Duodenal mucosa (tissue), 2 donors: ENCODE results near the gene AGAP2.

Source experiments
- H3K27ac ChIP-seq: one replicate; pipeline ENCODE4 v1.7.0; 2013; ENCODE audit warnings: low read depth, low read length
- H3K27me3 ChIP-seq, 2 donors: one replicate each; pipeline ENCODE4 v1.7.0; 2013; ENCODE audit warnings: low read length in 2 of 2, control low read depth in 1 of 2; ENCODE audit not compliant: insufficient read depth in 2 of 2, control insufficient read depth in 1 of 2
- H3K36me3 ChIP-seq, 2 donors: one replicate each; pipeline ENCODE4 v1.7.0; 2013; ENCODE audit warnings: low read length in 2 of 2, control low read depth in 1 of 2; ENCODE audit not compliant: insufficient read depth in 2 of 2, control insufficient read depth in 1 of 2
- H3K4me1 ChIP-seq, 2 donors: one replicate each; pipeline ENCODE4 v1.7.0; 2013; ENCODE audit warnings: low read length in 2 of 2, control low read depth in 1 of 2; ENCODE audit not compliant: insufficient read depth in 2 of 2, control insufficient read depth in 1 of 2
- H3K4me3 ChIP-seq, 2 donors: one replicate each; pipeline ENCODE4 v1.7.0; 2013; ENCODE audit warnings: low read length in 2 of 2, low read depth in 1 of 2
- H3K9ac ChIP-seq, 2 donors: one replicate each; pipeline ENCODE4 v1.7.0; 2013; ENCODE audit warnings: low read length in 2 of 2, low read depth in 1 of 2
- H3K9me3 ChIP-seq, 2 donors: one replicate each; pipeline ENCODE4 v1.7.0; 2013; ENCODE audit warnings: low read length in 2 of 2, control low read depth in 1 of 2; ENCODE audit not compliant: control insufficient read depth in 1 of 2

Gene AGAP2

DNA sequence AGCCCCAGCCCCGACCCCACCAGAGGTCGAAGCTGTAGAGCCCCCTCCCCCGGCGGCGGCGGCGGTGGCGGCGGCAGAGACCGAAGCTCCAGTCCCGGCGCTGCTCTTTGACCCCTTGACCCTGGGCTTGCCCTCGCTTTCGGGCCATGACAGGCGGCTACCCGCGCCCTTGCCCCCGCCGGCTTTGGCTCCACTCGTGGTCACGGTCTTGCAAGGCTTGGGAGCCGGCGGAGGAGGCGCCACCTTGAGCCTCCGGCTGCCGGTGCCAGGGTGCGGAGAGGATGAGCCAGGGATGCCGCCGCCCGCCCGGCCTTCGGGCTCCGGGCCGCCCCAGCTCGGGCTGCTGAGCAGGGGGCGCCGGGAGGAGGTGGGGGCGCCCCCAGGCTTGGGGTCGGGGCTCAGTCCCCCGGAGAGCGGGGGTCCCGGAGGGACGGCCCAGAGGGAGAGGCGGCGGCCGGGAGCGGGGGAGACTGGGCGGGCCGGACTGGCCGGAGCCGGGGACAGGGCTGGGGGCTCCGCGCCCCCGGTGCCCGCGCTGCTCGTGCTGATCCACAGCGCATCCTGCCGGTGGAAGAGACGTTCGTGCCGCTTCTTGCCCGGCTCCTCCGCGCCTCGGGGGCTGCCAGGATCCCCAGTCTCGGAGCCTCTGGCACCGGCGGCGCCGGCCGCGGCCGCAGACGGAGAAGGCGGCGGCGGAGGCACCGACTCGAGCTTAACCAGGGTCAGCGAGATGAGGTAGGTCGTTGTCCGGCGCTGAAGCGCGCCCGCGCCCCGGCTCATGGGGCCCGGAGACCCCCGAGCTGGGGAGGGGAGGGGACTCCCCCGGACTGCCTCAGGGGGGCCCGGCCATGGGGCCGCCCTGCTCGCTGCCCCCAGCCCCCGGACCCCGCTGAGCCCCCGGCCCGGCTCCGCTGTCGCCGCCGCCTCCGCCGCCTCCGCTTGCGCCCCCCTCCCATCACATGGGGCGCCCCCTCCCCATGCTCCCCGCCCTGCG, 778 bp downstream of the AGAP2 start:
- no peak overlapping the region for H3K9ac ChIP-seq
- peaks cover 0 to 23% of the 10 kb centered on the region in 2 donors for H3K4me1 ChIP-seq
- H3K9me3 ChIP-seq = no peaks in the 10 kb centered on the region
- H3K4me3 ChIP-seq = no peak overlapping the region
- H3K27me3 ChIP-seq = peaks cover 53 to 70% of the 10 kb centered on the region in 2 donors
- H3K27ac ChIP-seq = no peak overlapping the region
- H3K36me3 ChIP-seq = peaks cover 0 to 4% of the 10 kb centered on the region in 2 donors

DNA sequence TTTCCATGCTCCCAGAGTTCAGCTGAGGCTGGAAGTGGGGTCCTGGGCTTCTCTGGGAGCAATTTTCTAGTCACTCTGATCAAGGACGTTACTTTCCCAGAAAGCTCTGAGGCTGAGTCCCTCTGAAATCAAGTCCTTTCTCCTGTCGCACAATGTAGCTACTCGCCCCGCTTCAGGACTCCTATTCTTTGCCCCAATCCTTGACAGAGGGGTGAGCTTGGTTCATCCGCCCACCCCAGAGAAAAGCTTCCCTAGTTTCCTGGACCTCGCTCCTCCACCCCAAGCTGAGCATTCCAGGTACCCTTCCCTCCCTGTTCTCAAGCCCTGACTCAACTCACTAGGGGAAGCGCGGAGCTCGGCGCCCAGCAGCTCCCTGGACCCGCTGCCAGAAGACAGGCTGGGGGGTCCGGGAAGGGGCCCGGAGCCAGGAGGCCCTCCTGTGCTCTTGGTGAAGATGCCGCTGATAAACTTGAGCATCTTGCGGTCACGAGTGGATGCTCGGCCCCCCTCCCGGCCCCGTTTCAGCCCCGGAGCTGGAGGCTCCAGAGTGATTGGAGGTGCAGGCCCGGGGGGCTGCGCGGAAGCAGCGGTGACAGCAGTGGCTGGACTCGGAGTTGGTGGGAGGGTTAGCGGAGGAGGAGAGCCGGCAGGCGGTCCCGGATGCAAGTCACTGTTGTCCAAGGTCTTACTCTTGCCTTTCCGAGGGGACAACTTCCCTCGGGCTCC, 1.6 kb downstream of the AGAP2 start:
- H3K27me3 ChIP-seq = peaks cover 53 to 72% of the 10 kb centered on the region in 2 donors
- H3K9me3 ChIP-seq = no peaks in the 10 kb centered on the region
- no peak overlapping the region for H3K27ac ChIP-seq
- no peak overlapping the region for H3K9ac ChIP-seq
- H3K4me1 ChIP-seq = peaks cover 0 to 20% of the 10 kb centered on the region in 2 donors
- no peak overlapping the region for H3K4me3 ChIP-seq
- H3K36me3 ChIP-seq = peaks cover 0 to 4% of the 10 kb centered on the region in 2 donors

- Histone ChIP-seq H3K4me3 (no peak overlapping the region), H3K36me3 (peaks cover 0 to 4% of the 10 kb centered on the region in 2 donors), H3K9ac (no peak overlapping the region), H3K4me1 (peaks cover 0 to 18% of the 10 kb centered on the region in 2 donors), H3K27me3 (peaks cover 53 to 65% of the 10 kb centered on the region in 2 donors), H3K27ac (no peak overlapping the region), H3K9me3 (no peaks in the 10 kb centered on the region)
Observed at GRCh38 chr12:57735952-57736740, 2.4 kb downstream of the AGAP2 start.

DNA sequence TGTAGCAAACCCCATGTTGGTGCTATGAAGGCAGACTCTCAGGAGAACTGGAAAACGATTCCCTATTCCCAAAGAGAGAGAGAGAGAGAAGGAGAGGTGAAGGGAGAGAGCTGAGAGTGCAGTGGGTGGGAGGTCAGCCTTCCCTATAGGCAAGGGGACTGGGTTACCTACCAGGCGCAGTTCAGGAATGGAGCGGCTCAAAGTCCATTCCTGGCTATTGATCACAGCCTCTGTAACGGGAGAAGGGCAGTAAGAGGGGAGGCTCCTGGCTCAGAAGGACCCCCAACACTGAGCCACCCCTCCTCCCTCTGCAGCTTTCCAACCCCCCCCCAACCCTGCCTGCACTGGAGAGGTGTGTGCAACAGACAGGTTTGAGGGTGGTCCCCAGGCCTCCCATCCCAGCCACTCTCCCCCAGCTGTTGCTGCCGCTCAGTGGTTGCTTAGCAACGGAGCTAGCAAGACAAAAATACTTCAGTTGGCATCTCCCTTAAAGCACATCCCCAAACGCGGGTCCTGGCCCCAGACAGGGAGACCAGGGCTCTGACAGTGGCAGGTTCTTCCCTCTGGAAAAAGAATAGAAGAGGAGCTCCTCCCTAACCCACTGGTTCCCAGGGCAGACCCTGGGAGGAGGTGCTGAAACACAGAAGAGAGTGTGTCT, 3.2 kb downstream of the AGAP2 start:
- H3K27me3 ChIP-seq = peaks cover 50 to 60% of the 10 kb centered on the region in 2 donors
- H3K27ac ChIP-seq = no peak overlapping the region
- no peak overlapping the region for H3K4me3 ChIP-seq
- peaks cover 0 to 10% of the 10 kb centered on the region in 2 donors for H3K4me1 ChIP-seq
- no peak overlapping the region for H3K9ac ChIP-seq
- H3K9me3 ChIP-seq = no peaks in the 10 kb centered on the region
- H3K36me3 ChIP-seq = peaks cover 0 to 5% of the 10 kb centered on the region in 2 donors

DNA sequence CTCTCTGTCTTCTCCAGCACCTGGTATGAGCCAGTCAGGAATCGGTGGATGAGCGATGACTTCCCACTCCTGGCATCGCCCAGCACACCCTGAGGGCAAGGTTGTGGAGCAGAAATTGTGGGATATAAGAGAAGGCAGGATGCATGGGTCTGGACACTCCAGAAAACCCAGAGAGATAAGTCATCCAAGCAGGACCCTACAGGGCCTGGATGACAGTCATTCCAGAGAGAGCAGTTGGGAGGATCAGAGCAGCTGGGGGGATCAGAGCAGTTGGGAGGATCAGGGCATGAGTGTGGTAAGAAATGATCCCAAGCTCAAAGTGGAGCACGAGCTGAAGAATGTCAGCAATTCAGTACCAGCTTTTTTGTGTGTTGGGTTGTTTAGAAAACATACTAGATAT, 4.0 kb downstream of the AGAP2 start:
- Histone ChIP-seq H3K9me3 (no peaks in the 10 kb centered on the region), H3K4me3 (no peak overlapping the region), H3K27me3 (peaks cover 50 to 59% of the 10 kb centered on the region in 2 donors), H3K4me1 (peaks cover 0 to 7% of the 10 kb centered on the region in 2 donors), H3K9ac (no peak overlapping the region), H3K27ac (no peak overlapping the region), H3K36me3 (peaks cover 0 to 8% of the 10 kb centered on the region in 2 donors)

DNA sequence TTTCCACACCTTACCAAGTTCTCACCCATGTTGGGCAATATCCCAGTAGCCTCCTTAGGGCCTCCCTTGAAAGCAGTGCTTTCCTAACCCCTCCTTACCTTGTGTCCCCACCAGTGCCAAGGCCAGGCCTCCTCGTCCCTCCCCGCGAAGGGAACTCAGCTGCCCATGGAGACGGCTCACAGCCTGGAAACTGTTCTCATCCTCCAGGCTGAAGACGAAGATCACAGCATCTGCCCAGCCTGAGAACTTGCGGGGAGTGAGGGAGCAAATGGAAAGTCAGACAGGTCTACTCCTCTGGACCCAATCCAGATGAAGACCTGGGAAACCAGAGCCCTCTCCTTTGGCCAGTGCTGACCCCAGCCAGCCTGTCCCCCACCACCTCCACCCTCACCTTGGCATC, 4.6 kb downstream of the AGAP2 start:
- Histone ChIP-seq H3K9me3 (no peaks in the 10 kb centered on the region), H3K36me3 (peaks cover 0 to 8% of the 10 kb centered on the region in 2 donors), H3K4me3 (no peak overlapping the region), H3K27me3 (peaks cover 43 to 54% of the 10 kb centered on the region in 2 donors), H3K4me1 (peaks cover 0 to under 1% of the 10 kb centered on the region in 2 donors), H3K27ac (no peak overlapping the region), H3K9ac (no peak overlapping the region)

DNA sequence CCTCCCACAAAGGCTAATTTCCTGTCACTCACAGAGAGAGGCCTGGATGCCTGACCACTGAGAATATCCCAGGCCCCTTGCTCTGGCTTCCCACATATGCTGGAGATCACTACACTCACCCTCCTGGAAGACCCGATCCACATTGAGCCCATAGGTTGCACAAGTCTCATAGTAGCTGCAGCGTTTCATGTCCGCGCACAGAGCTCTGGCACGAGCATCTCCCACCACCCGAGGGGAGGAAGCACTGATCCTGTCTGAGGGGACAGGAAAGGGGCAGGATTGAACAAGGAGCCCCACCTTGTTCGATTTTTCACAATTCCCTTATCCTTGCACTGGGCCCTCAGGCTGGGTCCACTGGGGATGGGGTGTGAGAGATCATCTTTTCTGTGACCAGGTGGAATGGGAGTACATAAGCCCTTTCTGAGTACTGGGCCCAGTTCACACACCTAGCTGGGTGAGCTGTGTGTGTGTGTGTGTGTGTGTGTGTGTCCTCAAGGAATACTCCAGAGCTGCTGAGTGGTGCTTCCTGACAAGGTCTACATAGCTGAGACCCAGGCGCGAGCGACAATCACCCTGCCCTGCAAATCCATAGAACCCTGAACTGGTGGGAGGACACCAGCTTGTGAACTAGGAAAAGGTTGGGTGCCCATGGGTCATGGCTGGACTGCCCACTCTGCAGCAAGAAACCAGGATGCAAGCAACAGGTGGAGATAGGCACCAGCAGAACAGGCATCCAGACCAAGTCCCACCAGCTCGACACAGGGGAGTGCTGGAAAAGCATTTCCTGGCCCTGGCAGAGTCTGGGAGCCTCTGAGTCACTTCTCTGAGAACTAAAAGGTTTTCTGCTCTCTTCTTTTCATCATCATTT, 5.6 kb downstream of the AGAP2 start:
- H3K27me3 ChIP-seq = peaks cover 41 to 53% of the 10 kb centered on the region in 2 donors
- no peak overlapping the region for H3K4me3 ChIP-seq
- no peaks in the 10 kb centered on the region for H3K4me1 ChIP-seq
- no peak overlapping the region for H3K27ac ChIP-seq
- no peak overlapping the region for H3K9ac ChIP-seq
- no peaks in the 10 kb centered on the region for H3K9me3 ChIP-seq
- H3K36me3 ChIP-seq = peaks cover 0 to 8% of the 10 kb centered on the region in 2 donors

GRCh38 chr12:57732270-57732669, 6.3 kb downstream of the AGAP2 start:
- Histone ChIP-seq H3K9me3 (no peaks in the 10 kb centered on the region), H3K27ac (no peak overlapping the region), H3K4me1 (peaks cover under 1% of the 10 kb centered on the region in 2 donors), H3K4me3 (no peak overlapping the region), H3K27me3 (peaks cover 48 to 55% of the 10 kb centered on the region in 2 donors), H3K36me3 (peaks cover 0 to 8% of the 10 kb centered on the region in 2 donors), H3K9ac (no peak overlapping the region)
